Epithelial cell of esophagus (primary cell): ENCODE data around the gene FBRSL1.
A peak's percentile ranks its signal among the peaks of the same experiment; 100 is the strongest.

ENCODE experiments used
- DNase-seq: peaks from one replicate; pipeline ENCODE4 v3.0.0; 2010; ENCODE audit warnings: low read depth
- H3K4me3 ChIP-seq: 2 replicates; pipeline ENCODE4 v1.5.1; 2011; ENCODE audit warnings: mild to moderate bottlenecking, low read length, control low read depth
- CTCF ChIP-seq: IDR thresholded peaks from 2 replicates; pipeline ENCODE4 v1.5.1; 2011; ENCODE audit warnings: low read depth, mild to moderate bottlenecking, low read length, control low read depth, inconsistent platforms; ENCODE audit not compliant: insufficient read depth; ENCODE audit errors: missing control alignments

The FBRSL1 gene

GRCh38 chr12:132445884-132446632, 43.9 kb upstream of the FBRSL1 start:
- DNase-seq: peak; percentile 53
- H3K4me3 ChIP-seq: peak overlapping the region; percentile 39
- no peak for TF ChIP-seq CTCF

GRCh38 chr12:132446633-132447326, 43.2 kb upstream of the FBRSL1 start:
- no peak for TF ChIP-seq CTCF
- no peak for DNase-seq
- H3K4me3 ChIP-seq: peak overlapping the region; percentile 39

- TF ChIP-seq CTCF: no peak
- H3K4me3 ChIP-seq: no peak overlapping the region
- DNase-seq: no peak
These were observed 42.6 kb upstream of the FBRSL1 start for GRCh38 chr12:132447327-132447720.

- DNase-seq: no peak
- H3K4me3 ChIP-seq: no peak overlapping the region
- TF ChIP-seq CTCF: no peak
These were observed 42.1 kb upstream of the FBRSL1 start for GRCh38 chr12:132447731-132448462.

GRCh38 chr12:132448463-132448820, 41.5 kb upstream of the FBRSL1 start:
- DNase-seq: no peak
- H3K4me3 ChIP-seq: no peak overlapping the region
- no peak for TF ChIP-seq CTCF

GRCh38 chr12:132449565-132450417, 40.2 kb upstream of the FBRSL1 start:
- TF ChIP-seq CTCF: no peak
- H3K4me3 ChIP-seq: no peak overlapping the region
- DNase-seq: no peak
